ENCODE data around the gene BCAP31.
"Not testable (repeated sequence)": the region's sequence is repeated elsewhere in the genome, so short reads cannot be mapped to it uniquely, and the experiment has no call there.

BCAP31 gene

GRCh38 chrX:153762626-153763173 lies 38.5 kb upstream of the BCAP31 start:
- no peak for DNase-seq (ENCODE audit: low read depth)

- no peak for DNase-seq (ENCODE audit: low read depth)
These were observed 37.7 kb upstream of the BCAP31 start for GRCh38 chrX:153761863-153762262.

- no peak for DNase-seq (ENCODE audit: low read depth)
These were observed 30.9 kb upstream of the BCAP31 start for GRCh38 chrX:153755136-153755535.

GRCh38 chrX:153750127-153750774 lies 26.1 kb upstream of the BCAP31 start:
- DNase-seq (ENCODE audit: low read depth) = no peak

GRCh38 chrX:153749017-153749416 lies 24.8 kb upstream of the BCAP31 start:
- DNase-seq (ENCODE audit: low read depth) = not testable (repeated sequence)

- DNase-seq (ENCODE audit: low read depth) = not testable (repeated sequence)
These were observed 22.8 kb upstream of the BCAP31 start for GRCh38 chrX:153746991-153747390.

GRCh38 chrX:153746359-153746758 lies 22.2 kb upstream of the BCAP31 start:
- DNase-seq (ENCODE audit: low read depth) = no peak

GRCh38 chrX:153745067-153745433 lies 20.9 kb upstream of the BCAP31 start:
- not testable (repeated sequence) for DNase-seq (ENCODE audit: low read depth)

GRCh38 chrX:153744210-153745066 lies 20.3 kb upstream of the BCAP31 start:
- DNase-seq (ENCODE audit: low read depth) = no peak

GRCh38 chrX:153743468-153744209 lies 19.5 kb upstream of the BCAP31 start:
- not testable (repeated sequence) for DNase-seq (ENCODE audit: low read depth)

GRCh38 chrX:153742796-153743467 lies 18.7 kb upstream of the BCAP31 start:
- not testable (repeated sequence) for DNase-seq (ENCODE audit: low read depth)

- not testable (repeated sequence) for DNase-seq (ENCODE audit: low read depth)
These were observed 17.9 kb upstream of the BCAP31 start for GRCh38 chrX:153742111-153742510.

- no peak for DNase-seq (ENCODE audit: low read depth)
These were observed 17.3 kb upstream of the BCAP31 start for GRCh38 chrX:153741446-153741845.

- no peak for DNase-seq (ENCODE audit: low read depth)
These were observed 16.5 kb upstream of the BCAP31 start for GRCh38 chrX:153740631-153741222.

GRCh38 chrX:153739754-153740486 lies 15.7 kb upstream of the BCAP31 start:
- no peak for DNase-seq (ENCODE audit: low read depth)

- DNase-seq (ENCODE audit: low read depth) = no peak
These were observed 13.9 kb upstream of the BCAP31 start for GRCh38 chrX:153738056-153738605.

GRCh38 chrX:153736871-153737441 lies 12.8 kb upstream of the BCAP31 start:
- DNase-seq (ENCODE audit: low read depth) = no peak

- no peak for DNase-seq (ENCODE audit: low read depth)
These were observed 12.1 kb upstream of the BCAP31 start for GRCh38 chrX:153736071-153736820.

- no peak for DNase-seq (ENCODE audit: low read depth)
These were observed 11.1 kb upstream of the BCAP31 start for GRCh38 chrX:153735274-153735673.
